Activated CD4-positive, alpha-beta T cell treated with anti-CD3 and anti-CD28 coated beads, Interleukin-2, Interleukin-6, amounts not matched to agents 100 ng/mL and 50 ng/mL, durations not matched to agents 16 hours and 8 hours (primary cell): ENCODE measurements around the gene DAP3.
"Not testable (repeated sequence)": the region's sequence is repeated elsewhere in the genome, so short reads cannot be mapped to it uniquely, and the experiment has no call there.

ENCODE experiments used
- DNase-seq: peaks from one replicate; pipeline ENCODE4 v3.0.0-alpha.2; 2020

Gene DAP3

GRCh38 chr1:155687705-155688323 is 1.1 kb upstream of the DAP3 start:
- not testable (repeated sequence) for DNase-seq

GRCh38 chr1:155688324-155689080 is 389 bp upstream of the DAP3 start, which contains the start of gene YY1AP1:
Gene YY1AP1 (minus strand): TSS chr1:155688774. CDS start chr1:155680436, 8,338 bp downstream.
- DNase-seq = peak; percentile 93

DNA sequence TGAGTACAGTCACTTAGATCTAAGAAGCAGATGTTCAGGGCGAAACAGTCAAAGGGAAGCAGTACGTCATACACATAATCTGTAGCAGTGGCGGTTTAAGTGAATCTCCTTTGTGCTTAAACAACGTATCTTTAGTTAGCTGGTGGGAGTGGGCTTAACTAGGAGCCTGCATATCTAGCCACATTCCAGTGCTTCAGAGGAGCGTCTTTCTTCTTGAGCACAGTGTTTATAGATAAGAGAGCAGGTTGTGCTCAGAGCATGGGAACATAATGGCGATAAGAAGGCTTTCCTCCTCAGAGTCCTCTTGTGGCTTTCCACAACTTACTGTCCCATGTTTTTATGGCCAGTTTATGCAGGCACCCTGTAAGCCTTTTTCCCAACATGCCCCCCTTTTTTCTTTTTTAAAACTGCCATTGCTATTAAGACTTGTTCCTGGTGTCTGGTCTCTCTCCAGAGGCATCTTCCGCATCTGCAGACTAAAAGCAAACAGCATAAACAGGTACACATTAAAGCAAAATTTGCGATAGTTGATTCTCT is 3.2 kb downstream of the DAP3 start:
- no peak for DNase-seq

- DNase-seq = no peak
Observed at GRCh38 chr1:155694167-155694566, 5.3 kb downstream of the DAP3 start.

DNA sequence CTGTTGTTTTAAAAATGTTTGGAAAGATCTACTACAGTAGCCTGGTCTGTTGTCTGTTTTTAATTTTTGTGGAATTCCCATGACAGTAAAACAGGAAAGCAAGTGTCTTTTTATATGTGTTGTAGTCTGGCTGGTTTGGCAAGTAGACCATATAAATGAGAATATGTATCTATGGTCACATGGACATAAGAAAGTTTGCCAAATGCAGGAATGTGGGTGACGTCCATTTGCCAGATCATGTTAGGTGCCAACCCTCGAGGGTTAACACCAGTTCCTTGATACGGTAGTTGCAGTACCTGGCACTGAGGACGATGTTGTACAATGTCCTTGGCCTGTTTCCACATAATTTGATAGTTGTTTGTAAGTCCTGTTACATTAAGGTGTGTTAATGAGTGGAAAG is 6.2 kb downstream of the DAP3 start:
- DNase-seq = no peak

- DNase-seq = no peak
Observed at GRCh38 chr1:155695608-155696007, 6.7 kb downstream of the DAP3 start.

DNA sequence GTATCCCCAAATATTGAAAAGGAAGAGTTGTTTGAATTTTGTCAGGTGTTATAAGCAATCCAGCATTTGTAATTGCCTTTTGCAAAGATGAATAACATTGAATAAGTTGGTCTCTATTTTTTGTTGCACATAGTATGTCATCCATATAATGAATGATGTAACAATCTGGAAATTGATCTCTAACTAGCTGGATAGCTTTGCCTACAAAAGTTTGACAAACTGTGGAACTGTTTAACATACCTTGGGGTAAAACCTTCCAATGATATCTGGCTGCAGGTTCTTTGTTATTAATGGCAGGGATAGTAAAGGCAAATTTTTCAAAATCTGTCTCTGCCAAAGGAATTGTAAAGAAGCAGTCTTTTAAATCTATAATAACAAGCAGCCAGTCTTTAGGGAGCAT is 7.6 kb downstream of the DAP3 start:
- DNase-seq = no peak

DNA sequence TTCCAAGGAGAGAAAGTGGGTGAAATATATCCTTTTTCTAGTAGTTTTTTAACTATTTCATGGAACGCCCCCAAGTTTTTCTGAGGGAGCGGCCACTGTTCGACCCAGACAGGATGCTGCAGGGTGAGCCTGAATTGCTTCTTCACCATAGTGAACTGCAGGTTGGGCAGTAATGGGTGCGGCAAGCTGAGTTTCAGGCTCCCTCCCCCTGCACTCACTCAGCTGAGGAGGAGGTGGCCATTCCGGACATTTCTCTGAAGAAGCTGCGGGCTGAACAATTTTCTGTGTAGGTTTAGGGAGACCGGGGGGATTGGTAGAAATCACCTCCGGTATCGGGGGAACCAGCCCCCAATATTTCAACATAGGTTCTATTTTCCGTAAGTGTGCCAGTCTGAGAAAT is 8.2 kb downstream of the DAP3 start:
- DNase-seq = no peak

DNA sequence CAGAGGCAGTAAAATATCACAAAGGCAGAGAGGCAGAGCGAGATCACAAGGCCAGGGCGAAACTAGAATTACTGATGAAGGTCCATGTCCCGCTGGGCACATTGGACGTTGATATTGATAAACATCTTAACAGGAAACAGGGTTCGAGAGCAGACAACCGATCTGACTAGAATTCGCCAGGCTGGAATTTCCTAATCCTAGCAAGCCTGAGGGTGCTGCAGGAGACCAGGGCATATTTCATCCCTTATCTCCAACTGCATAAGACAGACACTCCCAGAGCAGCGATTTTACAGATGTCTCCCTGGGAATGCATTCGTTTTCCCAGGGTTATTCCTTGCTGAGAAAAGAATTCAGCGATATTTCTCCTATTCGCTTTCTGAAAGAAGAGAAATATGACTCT is 8.7 kb downstream of the DAP3 start:
- DNase-seq = not testable (repeated sequence)

GRCh38 chr1:155698382-155699038 is 9.6 kb downstream of the DAP3 start:
- no peak for DNase-seq

DNA sequence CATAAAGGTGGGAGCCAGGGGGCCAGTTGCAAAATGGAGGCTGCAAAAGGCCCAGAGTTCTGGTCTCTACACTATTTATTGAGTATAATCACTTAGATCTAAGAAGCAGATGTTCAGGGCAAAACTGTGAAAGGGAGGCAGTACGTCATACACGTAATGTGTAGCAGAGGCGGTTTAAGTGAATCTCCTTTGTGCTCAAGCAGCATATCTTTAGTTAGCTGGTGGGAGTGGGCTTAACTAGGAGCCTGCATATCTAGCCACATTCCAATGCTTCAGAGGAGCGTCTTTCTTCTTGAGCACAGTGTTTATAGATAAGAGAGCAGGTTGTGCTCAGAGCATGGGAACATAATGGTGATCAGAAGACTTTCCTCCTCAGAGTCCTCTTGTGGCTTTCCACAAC is 10.2 kb downstream of the DAP3 start:
- DNase-seq = not testable (repeated sequence)

- DNase-seq = not testable (repeated sequence)
Observed at GRCh38 chr1:155701675-155702074, 12.8 kb downstream of the DAP3 start.

GRCh38 chr1:155703216-155703615 is 14.3 kb downstream of the DAP3 start:
- no peak for DNase-seq

GRCh38 chr1:155704414-155704813 is 15.5 kb downstream of the DAP3 start:
- DNase-seq = not testable (repeated sequence)

- DNase-seq = no peak
Observed at GRCh38 chr1:155706139-155706538, 17.2 kb downstream of the DAP3 start.

DNA sequence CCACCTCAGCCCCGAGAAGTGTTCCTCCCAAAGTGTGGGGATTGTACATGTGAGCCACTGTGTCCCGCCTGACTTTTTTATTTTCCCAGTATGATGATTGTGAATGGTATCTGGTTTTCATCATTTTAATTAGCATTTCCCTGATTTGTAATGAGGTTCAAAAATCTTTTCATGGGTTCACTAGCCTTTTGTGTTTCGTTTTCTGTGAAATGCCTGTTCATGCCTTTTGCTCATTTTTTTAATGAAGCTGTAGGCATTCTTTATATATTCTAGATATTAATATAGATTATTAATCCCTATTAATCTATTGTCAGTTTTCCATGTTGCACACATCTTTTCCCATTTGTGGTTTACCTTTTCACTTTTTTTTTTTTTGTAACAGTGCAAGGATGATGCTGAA is 20.5 kb downstream of the DAP3 start:
- DNase-seq = no peak

DNA sequence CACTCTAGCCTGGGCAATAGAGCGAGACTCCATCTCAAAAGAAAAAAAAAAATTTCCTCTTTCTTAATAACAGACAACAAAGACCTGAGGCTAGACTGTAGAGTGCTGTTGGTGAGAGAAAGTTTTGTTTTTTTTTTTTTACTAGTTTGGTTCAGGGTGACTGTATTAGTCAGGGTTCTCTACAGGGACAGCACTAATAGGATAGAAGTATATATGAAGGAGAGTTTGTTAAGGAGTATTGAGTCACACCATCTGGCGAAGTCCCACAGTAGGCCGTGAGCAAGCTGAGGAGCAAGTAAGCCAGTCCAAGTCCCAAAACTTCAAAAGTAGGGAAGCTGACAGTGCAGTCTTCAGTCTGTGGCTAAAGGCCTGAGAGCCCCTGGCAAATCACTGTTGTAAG is 22.6 kb downstream of the DAP3 start:
- not testable (repeated sequence) for DNase-seq

DNA sequence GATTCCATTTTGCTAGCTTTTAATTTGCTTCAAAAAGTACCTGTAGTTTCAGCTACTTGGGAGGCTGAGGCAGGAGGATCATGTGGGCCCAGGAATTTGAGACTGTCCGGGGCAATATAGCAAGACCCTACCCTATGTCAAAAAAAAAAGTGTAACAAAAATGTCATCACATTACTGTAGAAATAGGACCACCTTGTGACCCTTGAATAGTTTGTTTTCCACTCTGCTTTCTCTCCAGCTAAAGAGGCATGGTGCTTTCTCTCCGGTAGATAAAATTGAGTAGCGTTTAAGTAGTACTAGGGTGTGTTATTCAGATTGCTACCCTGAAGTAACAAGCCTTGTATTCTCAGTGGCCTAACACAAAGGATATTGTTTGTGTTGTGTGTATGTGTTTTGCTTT is 23.7 kb downstream of the DAP3 start:
- not testable (repeated sequence) for DNase-seq

DNA sequence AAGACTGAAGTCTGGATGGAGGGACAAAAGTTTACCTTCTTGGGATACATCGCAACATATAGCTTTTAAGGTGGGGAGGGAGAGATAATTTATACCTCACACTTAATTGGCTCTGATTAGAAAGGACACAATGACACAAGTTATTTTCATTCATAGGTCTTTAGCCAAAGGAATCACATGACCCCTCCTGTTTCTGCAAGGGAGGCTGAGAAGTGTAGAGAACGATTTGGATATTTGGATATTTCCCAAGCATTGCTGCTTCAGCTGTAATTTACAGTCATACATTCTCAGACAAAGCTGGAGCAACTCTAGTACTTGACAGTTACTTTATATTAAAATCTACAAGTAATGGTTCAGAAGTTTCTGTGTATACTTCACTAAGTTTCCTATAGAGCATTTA is 24.2 kb downstream of the DAP3 start:
- DNase-seq = no peak

DNA sequence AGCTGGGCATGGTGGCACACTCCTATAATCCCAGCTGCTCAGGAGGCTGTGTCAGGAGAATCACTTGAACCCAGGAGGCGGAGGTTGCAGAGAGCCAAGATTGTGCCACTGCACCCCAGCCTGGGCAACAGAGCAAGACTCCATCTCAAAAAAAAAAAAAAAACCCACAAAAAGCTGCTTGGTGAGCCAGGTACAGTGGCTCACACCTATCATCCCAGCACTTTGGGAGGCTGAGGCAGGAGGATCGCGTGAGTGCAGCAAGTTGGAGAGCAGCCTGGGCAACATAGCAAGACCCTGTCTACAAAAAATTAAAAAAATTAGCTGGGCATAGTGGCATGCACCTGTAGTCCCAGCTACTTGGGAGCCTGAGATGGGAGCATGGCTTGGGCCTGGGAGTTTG is 26.2 kb downstream of the DAP3 start:
- DNase-seq = not testable (repeated sequence)

DNA sequence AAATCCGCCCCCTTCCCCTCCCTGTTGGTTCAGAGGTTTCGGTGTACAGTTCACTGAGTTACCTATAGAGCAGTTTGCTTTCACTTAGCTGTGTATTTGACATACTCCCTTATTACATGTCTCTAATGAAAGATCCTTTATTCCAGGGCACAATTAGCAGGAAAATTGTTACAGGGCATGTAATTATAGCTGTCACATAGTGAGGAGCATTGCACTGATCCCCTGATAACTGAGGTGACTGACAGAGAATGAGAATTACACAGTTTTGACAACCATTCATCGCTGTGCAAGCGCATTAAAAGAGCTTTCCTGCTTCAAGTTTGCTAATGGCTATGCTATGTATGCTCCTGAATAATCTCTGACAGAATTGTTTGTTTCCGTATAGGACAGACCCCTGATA is 26.9 kb downstream of the DAP3 start:
- no peak for DNase-seq

GRCh38 chr1:155717041-155717440 is 28.1 kb downstream of the DAP3 start:
- no peak for DNase-seq

DNA sequence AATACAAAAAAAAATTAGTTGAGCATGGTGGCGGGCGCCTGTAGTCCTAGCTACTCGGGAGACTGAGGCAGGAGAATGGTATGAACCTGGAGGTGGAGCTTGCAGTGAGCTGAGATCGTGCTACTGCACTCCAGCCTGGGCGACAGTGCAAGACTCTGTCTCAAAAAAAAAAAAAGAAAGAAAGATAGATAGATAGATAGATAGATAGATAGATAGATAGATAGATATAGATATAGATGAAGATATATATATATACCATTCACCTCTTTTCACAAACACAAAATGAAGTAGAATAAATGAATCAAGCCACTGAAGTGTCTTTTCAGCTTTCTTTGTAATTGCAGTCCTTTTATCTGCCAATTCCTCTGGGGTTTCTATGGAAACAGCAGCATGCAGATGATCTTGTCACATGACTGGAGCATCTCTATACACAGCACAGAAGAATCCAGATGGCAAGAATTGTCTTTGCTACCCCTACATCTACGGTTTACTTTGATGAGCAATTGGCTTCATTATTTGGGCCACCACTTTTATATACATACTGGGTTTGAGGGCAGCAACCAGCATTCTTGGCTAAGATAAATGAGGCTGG is 29.7 kb downstream of the DAP3 start:
- DNase-seq = not testable (repeated sequence)
